ENCODE results near the gene DUSP11.

Gene DUSP11

GRCh38 chr2:73716543-73717250 is 63.2 kb downstream of the DUSP11 start:
- no peak for DNase-seq

- no peak for DNase-seq
Observed at GRCh38 chr2:73714091-73714490, 65.8 kb downstream of the DUSP11 start.
